ENCODE data around the gene TAF4B.

DNA sequence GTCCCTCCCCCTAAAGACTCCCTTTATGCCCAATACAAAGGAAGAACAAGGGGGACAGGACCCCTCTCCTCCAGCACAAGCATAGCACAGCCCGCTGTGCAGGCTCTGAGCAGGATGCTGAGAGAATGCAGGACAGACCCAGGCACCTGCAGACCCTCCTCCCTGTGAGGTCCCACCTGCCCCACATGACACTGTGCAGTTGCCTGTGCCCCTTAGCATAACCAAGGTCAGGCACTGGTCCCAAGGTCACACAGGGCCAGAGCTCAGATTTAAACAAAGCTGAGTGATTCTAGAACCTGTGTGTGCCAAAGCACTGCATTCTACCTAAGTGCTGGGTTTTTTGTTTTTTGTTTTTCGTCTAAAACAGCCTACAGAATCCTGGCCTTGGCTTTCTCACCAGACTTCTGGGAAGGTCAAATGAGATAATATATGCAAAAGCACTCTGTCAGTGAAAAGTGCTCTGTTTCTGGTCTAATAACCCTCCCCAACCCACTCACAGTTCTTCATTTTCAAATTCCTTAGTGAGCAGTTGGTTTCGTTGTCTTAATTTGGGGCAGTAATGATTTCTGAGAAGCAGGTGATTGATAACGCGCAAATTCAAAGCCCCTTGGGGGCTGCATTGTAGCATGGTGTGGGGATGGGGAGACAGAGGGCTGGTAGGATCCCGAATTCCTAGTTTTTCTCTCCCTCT is 196.4 kb downstream of the TAF4B start:
- TF ChIP-seq CTCF (IDR thresholded peaks at IDR 0.05) (no peak), POLR2A (IDR thresholded peaks at IDR 0.05) (no peak), POLR2AphosphoS5 (IDR thresholded peaks at IDR 0.05) (no peak), EP300 (IDR thresholded peaks at IDR 0.05) (no peak)

Measured in sigmoid colon (tissue), 4 donors.